SKM-1 (cell line): Measurements from ENCODE around the gene MGAM2.

Source experiments
- DNase-seq: peaks from one replicate; lab custom pipeline; 2025; ENCODE audit not compliant: unreplicated experiment; lab: John Stamatoyannopoulos, UW

MGAM2 gene

DNA sequence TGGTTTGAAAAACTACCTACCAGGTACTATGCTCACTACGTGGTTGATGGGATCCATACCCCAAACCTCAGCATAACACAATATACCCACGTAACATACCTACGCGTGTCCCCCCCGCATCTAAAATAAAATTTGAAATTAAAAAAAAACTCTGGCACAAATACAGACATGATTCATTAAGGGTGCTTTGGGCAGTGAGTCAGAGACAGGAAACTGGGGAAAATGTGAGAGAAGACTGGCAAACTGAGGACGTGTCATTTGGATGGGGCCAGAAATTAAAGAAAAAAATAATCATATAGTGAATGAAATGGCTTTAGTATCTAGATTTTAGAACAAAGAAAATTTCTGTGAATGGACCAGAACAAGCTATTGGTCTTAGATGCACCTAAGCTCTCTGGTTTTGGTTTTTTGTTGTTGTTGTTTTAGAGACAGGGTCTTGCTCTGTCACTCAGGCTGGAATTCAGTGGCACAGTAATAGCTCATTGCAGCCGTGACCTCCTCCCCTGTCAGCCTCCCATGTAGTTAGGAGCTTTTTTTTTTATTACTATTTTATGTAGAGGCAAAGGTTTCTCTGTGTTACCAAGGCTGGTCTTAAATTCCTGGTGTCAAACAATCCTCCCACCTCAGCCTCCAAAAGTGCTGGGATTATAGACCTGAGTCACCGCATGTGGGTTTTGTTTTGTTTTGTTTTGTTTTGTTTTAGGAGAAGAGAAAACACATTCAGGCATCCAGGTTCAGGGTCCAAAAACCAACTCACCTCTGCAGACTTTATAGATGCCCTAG, 152.3 kb downstream of the MGAM2 start:
- DNase-seq, result no peak
